Hepatocyte (in vitro differentiated cells): Measurements from ENCODE around the gene P3H3. TPM values are rescaled to one million over a fixed set of nuclear protein-coding genes. Genes with fewer than 3 reads are reported as not detected.
"Not testable (repeated sequence)": the region's sequence is repeated elsewhere in the genome, so short reads cannot be mapped to it uniquely, and the experiment has no call there.

Source experiments
- DNase-seq: peaks from one replicate; pipeline ENCODE4 v3.0.0-alpha.2; 2016; ENCODE audit warnings: low spot score
- H2AFZ ChIP-seq: fragments of 200-600 bp; sonication (generic); 2 replicates; pipeline ENCODE4 v1.6.0; 2016; ENCODE audit warnings: antibody characterized with exemption, mild to moderate bottlenecking
- H3K27ac ChIP-seq: fragments of 200-600 bp; sonication (generic); 2 replicates; pipeline ENCODE4 v1.5.1; 2016; ENCODE audit warnings: mild to moderate bottlenecking
- H3K27me3 ChIP-seq: fragments of 200-600 bp; sonication (generic); 2 replicates; pipeline ENCODE4 v1.6.1; 2016
- H3K36me3 ChIP-seq: fragments of 200-600 bp; sonication (generic); replicated peaks from 2 replicates; pipeline ENCODE4 v1.5.1; 2016; ENCODE audit warnings: low read depth; ENCODE audit not compliant: insufficient read depth
- H3K4me1 ChIP-seq: fragments of 200-600 bp; sonication (generic); 2 replicates; pipeline ENCODE4 v1.5.1; 2016; ENCODE audit warnings: mild to moderate bottlenecking, moderate library complexity; ENCODE audit not compliant: insufficient read depth
- H3K4me2 ChIP-seq: fragments of 200-600 bp; sonication (generic); 2 replicates; pipeline ENCODE4 v1.6.0; 2016
- H3K4me3 ChIP-seq: fragments of 200-600 bp; sonication (generic); 2 replicates; pipeline ENCODE4 v1.5.1; 2016; ENCODE audit warnings: mild to moderate bottlenecking
- H3K79me2 ChIP-seq: fragments of 200-600 bp; sonication (generic); 2 replicates; pipeline ENCODE4 v1.6.0; 2017; ENCODE audit warnings: mild to moderate bottlenecking
- H3K9me2 ChIP-seq: fragments of 200-600 bp; sonication (generic); replicated peaks from 2 replicates; pipeline ENCODE4 v1.6.0; 2017; ENCODE audit warnings: mild to moderate bottlenecking; ENCODE audit not compliant: insufficient read depth
- H3K9me3 ChIP-seq: fragments of 200-600 bp; sonication (generic); 2 replicates; pipeline ENCODE4 v1.5.1; 2016; ENCODE audit warnings: low read depth, mild to moderate bottlenecking
- H4K20me1 ChIP-seq: fragments of 200-600 bp; sonication (generic); 2 replicates; pipeline ENCODE4 v1.6.0; 2016; ENCODE audit warnings: mild to moderate bottlenecking; ENCODE audit not compliant: insufficient read depth, poor library complexity, severe bottlenecking
- CTCF ChIP-seq: fragments of 200-600 bp; sonication (generic); IDR thresholded peaks from 2 replicates; pipeline ENCODE4 v1.5.1; 2016; ENCODE audit warnings: antibody characterized with exemption, mild to moderate bottlenecking; ENCODE audit not compliant: poor library complexity
- EZH2 ChIP-seq: fragments of 200-600 bp; sonication (generic); IDR thresholded peaks from 2 replicates; pipeline ENCODE4 v1.6.1; 2016; ENCODE audit warnings: antibody characterized with exemption, mild to moderate bottlenecking, borderline replicate concordance
- EZH2phosphoT487 ChIP-seq: fragments of 200-600 bp; sonication (generic); IDR thresholded peaks from one replicate; pipeline ENCODE4 v1.6.1; 2018; ENCODE audit warnings: antibody characterized with exemption, mild to moderate bottlenecking, low read depth, moderate library complexity; ENCODE audit not compliant: unreplicated experiment, severe bottlenecking
- WGBS: methylation state at CpG from one replicate; pipeline ENCODE4 v1.1.6; 2016; ENCODE audit warnings: low lambda C conversion rate; ENCODE audit errors: missing lambda C conversion rate; 5-methylcytosine and 5-hydroxymethylcytosine counted together
- polyA plus RNA-seq: library from polyadenylated mRNA; unstranded; fragments of >200 nt; fragmentation: Nextera tagmentation; extraction: Ambion mirVana; gene quantifications from 2 replicates; pipeline ENCODE4 v1.2.1, GENCODE V29; 2016
- total RNA-seq: library from RNA; depleted of rRNA; stranded (reverse); fragments of >200 nt; gene quantifications from 2 replicates; pipeline ENCODE4 v1.2.3, GENCODE V29; 2014

P3H3 gene
- total and polyA plus RNA-seq, 2 experiments from 2014 or later = 38.1 to 38.6 TPM

- no peak overlapping the region for H3K27ac ChIP-seq
- no peak for TF ChIP-seq EZH2
- TF ChIP-seq CTCF = no peak
- no peak for TF ChIP-seq EZH2phosphoT487
- no peak for DNase-seq
- WGBS = 99% methylated on average over 9 of the region's 9 CpGs
- H2AFZ ChIP-seq = no peak overlapping the region
- no peaks in the 10 kb centered on the region for H3K9me2 ChIP-seq
- H3K79me2 ChIP-seq = no peaks in the 10 kb centered on the region
- no peak overlapping the region for H3K4me3 ChIP-seq
- H3K4me1 ChIP-seq = no peaks in the 10 kb centered on the region
- H3K27me3 ChIP-seq = no peaks in the 10 kb centered on the region
- H3K4me2 ChIP-seq = no peak overlapping the region
- no peaks in the 10 kb centered on the region for H3K9me3 ChIP-seq
- H3K36me3 ChIP-seq = no peaks in the 10 kb centered on the region
- H4K20me1 ChIP-seq = no peaks in the 10 kb centered on the region
These were observed 33.2 kb downstream of the P3H3 start for GRCh38 chr12:6861391-6861790.

- no peaks in the 10 kb centered on the region for H3K36me3 ChIP-seq
- no peak overlapping the region for H3K4me2 ChIP-seq
These were observed 34.8 kb downstream of the P3H3 start for GRCh38 chr12:6863033-6863432.

GRCh38 chr12:6863586-6864321, 35.5 kb downstream of the P3H3 start:
- no peak overlapping the region for H3K4me2 ChIP-seq
- no peak for DNase-seq
- H3K36me3 ChIP-seq = no peaks in the 10 kb centered on the region
- H3K79me2 ChIP-seq = peaks cover 13% of the 10 kb centered on the region
- H3K9me3 ChIP-seq = no peaks in the 10 kb centered on the region
- H3K4me1 ChIP-seq = peaks cover 5% of the 10 kb centered on the region
- TF ChIP-seq EZH2 (no peak), EZH2phosphoT487 (no peak), CTCF (no peak)
- no peak overlapping the region for H2AFZ ChIP-seq
- H3K27me3 ChIP-seq = no peaks in the 10 kb centered on the region
- H3K4me3 ChIP-seq = no peak overlapping the region
- H4K20me1 ChIP-seq = peaks cover 8% of the 10 kb centered on the region
- 98% methylated on average over 16 of the region's 16 CpGs for whole genome bisulfite sequencing
- H3K27ac ChIP-seq = no peak overlapping the region
- no peaks in the 10 kb centered on the region for H3K9me2 ChIP-seq

More at GRCh38 chr12:6863033-6863432, 34.8 kb downstream of the P3H3 start:
- no peak for DNase-seq
- H4K20me1 ChIP-seq = peaks cover under 1% of the 10 kb centered on the region
- peaks cover 6% of the 10 kb centered on the region for H3K79me2 ChIP-seq
- TF ChIP-seq EZH2phosphoT487 (no peak), EZH2 (no peak), CTCF (no peak)
- H3K27me3 ChIP-seq = no peaks in the 10 kb centered on the region
- no peaks in the 10 kb centered on the region for H3K9me3 ChIP-seq
- no peak overlapping the region for H3K27ac ChIP-seq
- no peaks in the 10 kb centered on the region for H3K9me2 ChIP-seq
- no peak overlapping the region for H2AFZ ChIP-seq
- no peak overlapping the region for H3K4me3 ChIP-seq
- no peaks in the 10 kb centered on the region for H3K4me1 ChIP-seq
- WGBS = 98% methylated on average over 11 of the region's 11 CpGs

- H2AFZ ChIP-seq, H3K27me3 ChIP-seq, H3K4me2 ChIP-seq, H3K9me2 ChIP-seq, DNase-seq, H3K27ac ChIP-seq, H3K4me3 ChIP-seq, H3K36me3 ChIP-seq, H3K9me3 ChIP-seq: not testable (repeated sequence)
- H4K20me1 ChIP-seq = peaks cover 19% of the 10 kb centered on the region
- peaks cover 22% of the 10 kb centered on the region for H3K79me2 ChIP-seq
- H3K4me1 ChIP-seq = peaks cover 11% of the 10 kb centered on the region
- WGBS = 93% methylated on average over 5 of the region's 5 CpGs
These were observed 37.1 kb downstream of the P3H3 start for GRCh38 chr12:6865307-6865706.
